ENCODE results near the gene NECTIN1. TPM values are rescaled to one million over a fixed set of nuclear protein-coding genes. Genes with fewer than 3 reads are reported as not detected.

NECTIN1 gene
- total RNA-seq, 1 experiment from 2014 or later, result 19.9 TPM

DNA sequence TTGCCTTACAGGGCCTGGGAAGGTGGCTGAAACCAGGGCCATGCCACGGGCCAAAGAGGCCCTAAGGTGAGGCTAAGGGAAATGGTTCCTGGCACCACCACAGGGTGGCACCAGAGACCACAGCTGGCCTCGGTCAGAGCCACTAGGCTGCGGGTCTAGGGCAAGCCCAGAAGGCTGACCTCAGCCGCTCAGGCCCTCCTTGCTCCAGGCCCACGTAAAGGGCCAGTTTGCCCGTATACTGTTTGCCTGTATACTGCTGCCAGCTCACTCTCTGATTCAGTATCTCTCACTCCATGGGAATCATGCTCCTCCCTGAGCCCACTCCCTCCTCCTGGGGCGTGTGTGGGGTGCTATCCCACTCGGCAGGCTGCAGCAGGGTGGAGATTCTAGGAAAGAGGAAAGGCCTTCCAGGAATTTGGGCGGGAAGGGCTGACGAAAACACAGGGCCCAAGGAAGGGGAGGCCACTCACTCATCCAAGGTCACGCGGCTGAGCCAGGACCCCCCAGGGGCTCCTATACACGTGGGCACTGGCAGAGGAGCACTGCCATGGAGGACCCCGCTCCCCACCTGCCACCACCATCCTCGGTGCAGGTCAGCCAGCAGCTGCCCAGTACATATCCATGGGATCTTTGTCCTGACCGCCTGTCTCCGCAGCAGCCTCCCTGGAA lies 62.4 kb downstream of the NECTIN1 start:
- ChIA-PET CTCF (interaction anchor here (0.7 to 1.6 kb wide), 2 partner anchors 62 to 455 kb away, joined by 4 read pairs; partner anchors contain the start of gene NECTIN1), POLR2A (ENCODE audit: unreplicated experiment) (no interaction called here)
- H3K79me2 ChIP-seq (ENCODE audit: low read length), result no peaks in the 10 kb centered on the region
- H3K9ac ChIP-seq (ENCODE audit: low read length), result no peak overlapping the region
- no peaks in the 10 kb centered on the region for H3K36me3 ChIP-seq (ENCODE audit: low read depth, low read length)
- H3K4me3 ChIP-seq (ENCODE audit: low read length), result no peak overlapping the region
- H2AFZ ChIP-seq (ENCODE audit: low read length), result no peak overlapping the region
- no peaks in the 10 kb centered on the region for H3K9me3 ChIP-seq (ENCODE audit: low read length)
- DNase-seq (peak; percentile 89), ATAC-seq (peak; percentile 98)
- TF ChIP-seq EZH2 (IDR thresholded peaks at IDR 0.05; ENCODE audit: low read length, unreplicated experiment), result no peak
- TF ChIP-seq EZH2phosphoT487 (IDR thresholded peaks at IDR 0.05; ENCODE audit: borderline replicate concordance, low read length), result no peak
- TF ChIP-seq, protein P1, sequence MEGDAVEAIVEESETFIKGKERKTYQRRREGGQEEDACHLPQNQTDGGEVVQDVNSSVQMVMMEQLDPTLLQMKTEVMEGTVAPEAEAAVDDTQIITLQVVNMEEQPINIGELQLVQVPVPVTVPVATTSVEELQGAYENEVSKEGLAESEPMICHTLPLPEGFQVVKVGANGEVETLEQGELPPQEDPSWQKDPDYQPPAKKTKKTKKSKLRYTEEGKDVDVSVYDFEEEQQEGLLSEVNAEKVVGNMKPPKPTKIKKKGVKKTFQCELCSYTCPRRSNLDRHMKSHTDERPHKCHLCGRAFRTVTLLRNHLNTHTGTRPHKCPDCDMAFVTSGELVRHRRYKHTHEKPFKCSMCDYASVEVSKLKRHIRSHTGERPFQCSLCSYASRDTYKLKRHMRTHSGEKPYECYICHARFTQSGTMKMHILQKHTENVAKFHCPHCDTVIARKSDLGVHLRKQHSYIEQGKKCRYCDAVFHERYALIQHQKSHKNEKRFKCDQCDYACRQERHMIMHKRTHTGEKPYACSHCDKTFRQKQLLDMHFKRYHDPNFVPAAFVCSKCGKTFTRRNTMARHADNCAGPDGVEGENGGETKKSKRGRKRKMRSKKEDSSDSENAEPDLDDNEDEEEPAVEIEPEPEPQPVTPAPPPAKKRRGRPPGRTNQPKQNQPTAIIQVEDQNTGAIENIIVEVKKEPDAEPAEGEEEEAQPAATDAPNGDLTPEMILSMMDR (conservative IDR thresholded peaks at IDR 0.05; ENCODE audit: low read depth, low read length), result peak; percentile 97
- no TSS peak for BruUV-seq (replicated peaks)
- no peak overlapping the region for H3K4me2 ChIP-seq (ENCODE audit: low read length)
- no peaks in the 10 kb centered on the region for H3K9me2 ChIP-seq (replicated peaks; ENCODE audit: low read length)
- H4K20me1 ChIP-seq (ENCODE audit: low read length), result no peaks in the 10 kb centered on the region
- peaks cover 7% of the 10 kb centered on the region; the same call in 1 of the 2 replicates for H3K4me1 ChIP-seq (ENCODE audit: insufficient read depth, low read length)
- H3K27me3 ChIP-seq (ENCODE audit: low read length), result no peaks in the 10 kb centered on the region
- no peak overlapping the region for H3K27ac ChIP-seq (ENCODE audit: low read length)
- no peaks in the 10 kb centered on the region for H3F3A ChIP-seq (ENCODE audit: low read length, unreplicated experiment)
- intact Hi-C loops (cut with micrococcal nuclease), result loop anchor here (1.0 kb wide), 4 partner anchors 63 to 442 kb away; partner anchors contain the start of gene NECTIN1

DNA sequence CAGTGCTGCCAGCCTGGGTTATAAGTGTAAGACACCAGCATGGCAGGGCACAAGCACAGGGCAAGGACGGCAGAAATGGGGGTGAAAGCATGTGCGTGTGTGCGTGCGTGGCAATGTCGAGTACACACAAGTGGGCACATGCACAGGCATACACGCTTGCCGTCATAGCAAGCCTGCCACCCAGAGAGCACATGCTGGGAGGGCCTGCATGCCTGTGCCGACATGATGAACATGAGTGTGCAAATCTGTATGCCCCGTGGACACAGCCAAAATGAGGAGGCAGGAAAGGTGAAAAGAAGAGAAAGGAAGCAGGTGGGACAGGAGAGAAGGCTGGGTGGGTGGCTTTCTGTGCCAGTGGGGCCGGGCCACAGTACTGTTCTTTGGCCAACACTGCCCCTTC lies 62.9 kb downstream of the NECTIN1 start:
- no peaks in the 10 kb centered on the region for H3K79me2 ChIP-seq (ENCODE audit: low read length)
- no peaks in the 10 kb centered on the region for H3F3A ChIP-seq (ENCODE audit: low read length, unreplicated experiment)
- no peaks in the 10 kb centered on the region for H4K20me1 ChIP-seq (ENCODE audit: low read length)
- no peaks in the 10 kb centered on the region for H3K9me3 ChIP-seq (ENCODE audit: low read length)
- no peak overlapping the region for H2AFZ ChIP-seq (ENCODE audit: low read length)
- ChIA-PET POLR2A (ENCODE audit: unreplicated experiment) (no interaction called here), CTCF (interaction anchor here (1.6 kb wide), 1 partner anchor 63 kb away, joined by 4 read pairs; the partner anchor contains the start of gene NECTIN1)
- no peak overlapping the region for H3K9ac ChIP-seq (ENCODE audit: low read length)
- H3K27ac ChIP-seq (ENCODE audit: low read length), result no peak overlapping the region
- peaks cover 7% of the 10 kb centered on the region; the same call in 1 of the 2 replicates for H3K4me1 ChIP-seq (ENCODE audit: insufficient read depth, low read length)
- no TSS peak for BruUV-seq (replicated peaks)
- no peaks in the 10 kb centered on the region for H3K36me3 ChIP-seq (ENCODE audit: low read depth, low read length)
- H3K4me3 ChIP-seq (ENCODE audit: low read length), result no peak overlapping the region
- TF ChIP-seq EZH2phosphoT487 (IDR thresholded peaks at IDR 0.05; ENCODE audit: borderline replicate concordance, low read length), result no peak
- no peak for TF ChIP-seq EZH2 (IDR thresholded peaks at IDR 0.05; ENCODE audit: low read length, unreplicated experiment)
- TF ChIP-seq, protein P1 (conservative IDR thresholded peaks at IDR 0.05; ENCODE audit: low read depth, low read length), result no peak
- H3K9me2 ChIP-seq (replicated peaks; ENCODE audit: low read length), result no peaks in the 10 kb centered on the region
- no peak overlapping the region for H3K4me2 ChIP-seq (ENCODE audit: low read length)
- H3K27me3 ChIP-seq (ENCODE audit: low read length), result no peaks in the 10 kb centered on the region
- intact Hi-C loops (cut with micrococcal nuclease), result loop anchor here (1.0 kb wide), 4 partner anchors 63 to 442 kb away; partner anchors contain the start of gene NECTIN1
- no peak for ATAC-seq
- DNase-seq, result no peak

All from PC-3 (cell line).